T-cell (primary cell): ENCODE results near the gene CPLANE1. TPM values are rescaled to one million over a fixed set of nuclear protein-coding genes. Genes with fewer than 3 reads are reported as not detected.

Source experiments
- ATAC-seq, 4 experiments: fragments of 200-7000 bp in 3 of 4; fragments of 150-1000 bp in 1 of 4; cut with Tn5 transposase; replicated peaks in 1 of 4; 1 replicate in 3 of 4; 2 replicates in 1 of 4; pipeline ENCODE4 v1.10.0; 2021; ENCODE audit warnings: moderate library complexity in 3 of 4, mild to moderate bottlenecking in 2 of 4, moderate number of reproducible peaks in 1 of 4
- CTCF ChIA-PET, 2 donors: fragments of 300-600 bp; sonication (Branson Sonifier 250); formaldehyde crosslinking; loops; one replicate each; lab custom pipeline; 2022; ENCODE audit warnings: antibody characterized with exemption in 2 of 2; lab: Charles Lee
- POLR2A ChIA-PET, 2 donors: fragments of 300-600 bp; sonication (Branson Sonifier 250); formaldehyde crosslinking; loops; one replicate each; lab custom pipeline; 2022; ENCODE audit warnings: antibody characterized with exemption in 2 of 2; lab: Charles Lee
- DNase-seq, 35 experiments: peaks; one replicate each; pipeline versions ENCODE4 v3.0.0 to v3.0.0-alpha.2; 2013 to 2023
- H3K27ac ChIP-seq: one replicate; pipeline ENCODE4 v1.5.1; 2013; ENCODE audit warnings: low read length
- H3K27me3 ChIP-seq, 2 experiments: replicated peaks in 1 of 2; 1 replicate in 1 of 2; 2 replicates in 1 of 2; pipeline versions ENCODE4 v1.6.1 to v1.7.0; 2013; ENCODE audit warnings: low read length in 1 of 2, mixed read lengths in 1 of 2; ENCODE audit not compliant: control insufficient read depth in 2 of 2, insufficient read depth in 2 of 2; ENCODE audit errors: extremely low read depth in 1 of 2
- H3K36me3 ChIP-seq, 2 donors: 1 replicate in 1 of 2; 2 replicates in 1 of 2; pipeline versions ENCODE4 v1.6.1 to v1.7.0; 2013; ENCODE audit warnings: low read length in 1 of 2; ENCODE audit not compliant: control insufficient read depth in 2 of 2, insufficient read depth in 1 of 2; ENCODE audit errors: extremely low read depth in 1 of 2
- H3K4me1 ChIP-seq, 2 experiments: 1 replicate in 1 of 2; 2 replicates in 1 of 2; pipeline versions ENCODE4 v1.6.1 to v1.7.0; 2013; ENCODE audit warnings: low read length in 2 of 2, mixed read lengths in 1 of 2; ENCODE audit not compliant: insufficient read depth in 2 of 2, control insufficient read depth in 1 of 2; ENCODE audit errors: extremely low read depth in 1 of 2
- H3K4me3 ChIP-seq, 2 donors: 1 replicate in 1 of 2; 2 replicates in 1 of 2; pipeline versions ENCODE4 v1.5.1 to v1.7.0; 2013; ENCODE audit warnings: mild to moderate bottlenecking in 2 of 2, low read length in 1 of 2, moderate library complexity in 1 of 2; ENCODE audit not compliant: control insufficient read depth in 1 of 2; ENCODE audit errors: extremely low read depth in 1 of 2
- H3K9me3 ChIP-seq: 2 replicates; pipeline ENCODE4 v1.7.0; 2013
- H3K27ac Mint-ChIP-seq, 2 donors: one replicate each; pipeline ENCODE4 v1.8.0; 2020 to 2021; ENCODE audit warnings: mild to moderate bottlenecking in 2 of 2, mixed read lengths in 2 of 2
- H3K27me3 Mint-ChIP-seq, 2 donors: one replicate each; pipeline ENCODE4 v1.8.0; 2021 to 2022; ENCODE audit warnings: mixed read lengths in 2 of 2
- H3K36me3 Mint-ChIP-seq: one replicate; pipeline ENCODE4 v1.8.0; 2021; ENCODE audit warnings: mixed read lengths
- H3K4me1 Mint-ChIP-seq, 3 donors: one replicate each; pipeline ENCODE4 v1.8.0; 2020 to 2022; ENCODE audit warnings: mixed read lengths in 3 of 3, mild to moderate bottlenecking in 1 of 3
- H3K4me3 Mint-ChIP-seq, 3 donors: one replicate each; pipeline ENCODE4 v1.8.0; 2020 to 2022; ENCODE audit warnings: mild to moderate bottlenecking in 3 of 3, mixed read lengths in 3 of 3, moderate library complexity in 3 of 3
- H3K9me3 Mint-ChIP-seq, 3 donors: one replicate each; pipeline ENCODE4 v1.8.0; 2020 to 2022; ENCODE audit warnings: mixed read lengths in 3 of 3
- WGBS: methylation state at CpG from one replicate; pipeline ENCODE4 v1.1.5; 2013; ENCODE audit warnings: missing lambda C conversion rate; ENCODE audit not compliant: insufficient coverage; 5-methylcytosine and 5-hydroxymethylcytosine counted together
- total RNA-seq, 35 experiments: library from RNA in 6 of 35; stranded (reverse) in 6 of 35; fragments of 120-200 nt in 1 of 35; gene quantifications; one replicate each; pipeline versions ENCODE4 v1.2.1 to v1.2.4 and lab custom pipeline; 2013 to 2026

CPLANE1 gene
- total RNA-seq, 5 donors from 2014 or later (not counting 1 experiment from before 2014, with no cell fraction given): 5.1 to 9.4 (median 7.7) TPM

- Mint-ChIP-seq H3K4me1 (peaks cover 0 to 2% (median 0%) of the 10 kb centered on the region in 3 donors), H3K4me3 (no peak overlapping the region), H3K9me3 (no peaks in the 10 kb centered on the region), H3K27me3 (no peaks in the 10 kb centered on the region), H3K36me3 (peaks cover 52% of the 10 kb centered on the region), H3K27ac (no peak overlapping the region)
- Histone ChIP-seq H3K27me3 (no peaks in the 10 kb centered on the region), H3K4me3 (no peak overlapping the region), H3K27ac (no peak overlapping the region), H3K9me3 (no peaks in the 10 kb centered on the region), H3K36me3 (peaks cover 0 to 11% of the 10 kb centered on the region in 2 donors), H3K4me1 (peaks cover 0 to 5% of the 10 kb centered on the region in 2 experiments)
- DNase-seq (no peak), ATAC-seq (no peak)
- WGBS: no CpG with 5 or more reads among the region's 2 CpGs
- CTCF ChIA-PET: no interaction called here
- POLR2A ChIA-PET: no interaction called here
Measured at GRCh38 chr5:37206736-37207135, 42.4 kb downstream of the CPLANE1 start.

GRCh38 chr5:37198842-37199241 lies 50.3 kb downstream of the CPLANE1 start:
- peak overlapping the region; percentile 95 for H3K27ac Mint-ChIP-seq
- peak overlapping the region in 2 of 3 donors; percentile 21 to 83 for H3K4me3 Mint-ChIP-seq
- peaks cover 16% of the 10 kb centered on the region for H3K36me3 Mint-ChIP-seq
- 100% methylated on average over 1 of the region's 2 CpGs for WGBS
- no peaks in the 10 kb centered on the region for H3K27me3 ChIP-seq
- ChIA-PET CTCF (interaction anchor here in 1 of 2 donors (1.1 to 1.2 kb wide), 2 partner anchors 12 to 172 kb away, joined by 3 read pairs; partner anchors contain the start of gene NUP155), POLR2A (no interaction called here)
- no peaks in the 10 kb centered on the region for H3K9me3 Mint-ChIP-seq
- H3K9me3 ChIP-seq: no peaks in the 10 kb centered on the region
- no peaks in the 10 kb centered on the region for H3K36me3 ChIP-seq
- DNase-seq (no peak), ATAC-seq (no peak)
- H3K4me1 Mint-ChIP-seq: peaks cover 21 to 27% (median 21%) of the 10 kb centered on the region in 3 donors
- no peaks in the 10 kb centered on the region for H3K27me3 Mint-ChIP-seq
- no peak overlapping the region for H3K4me3 ChIP-seq
- no peak overlapping the region for H3K27ac ChIP-seq
- peaks cover 4 to 7% of the 10 kb centered on the region in 2 experiments for H3K4me1 ChIP-seq

GRCh38 chr5:37198061-37198460 lies 51.1 kb downstream of the CPLANE1 start:
- peaks cover 11% of the 10 kb centered on the region for H3K36me3 Mint-ChIP-seq
- Histone ChIP-seq H3K27ac (peak overlapping the region; percentile 59), H3K36me3 (no peaks in the 10 kb centered on the region), H3K9me3 (no peaks in the 10 kb centered on the region), H3K4me3 (peak overlapping the region; percentile 38 to 47), H3K4me1 (peaks cover 4 to 7% of the 10 kb centered on the region in 2 experiments), H3K27me3 (no peaks in the 10 kb centered on the region)
- ATAC-seq: peak in 3 of 4 experiments; percentile 38 to 66 (median 60)
- H3K27ac Mint-ChIP-seq: peak overlapping the region; percentile 95
- no peaks in the 10 kb centered on the region for H3K27me3 Mint-ChIP-seq
- peak in 1 of 35 experiments; percentile 19 for DNase-seq
- H3K4me1 Mint-ChIP-seq: peaks cover 21 to 27% (median 21%) of the 10 kb centered on the region in 3 donors
- WGBS: no CpG with 5 or more reads among the region's 3 CpGs
- no peaks in the 10 kb centered on the region for H3K9me3 Mint-ChIP-seq
- ChIA-PET CTCF (no interaction called here), POLR2A (no interaction called here)
- H3K4me3 Mint-ChIP-seq: peak overlapping the region; percentile 71 to 84 (median 83)

- 67% methylated on average over 1 of the region's 3 CpGs for WGBS
- H3K4me3 ChIP-seq: peak overlapping the region; percentile 38 to 47
- no peaks in the 10 kb centered on the region for H3K9me3 ChIP-seq
- Mint-ChIP-seq H3K4me3 (peak overlapping the region; percentile 71 to 84 (median 83)), H3K4me1 (peaks cover 21 to 27% (median 21%) of the 10 kb centered on the region in 3 donors), H3K9me3 (no peaks in the 10 kb centered on the region), H3K27ac (peak overlapping the region; percentile 95), H3K27me3 (no peaks in the 10 kb centered on the region), H3K36me3 (peaks cover 13% of the 10 kb centered on the region)
- DNase-seq (peak in 13 of 35 experiments; percentile 4 to 47 (median 13)), ATAC-seq (peak; percentile 64 to 79 (median 77))
- CTCF ChIA-PET: no interaction called here
- H3K36me3 ChIP-seq: no peaks in the 10 kb centered on the region
- POLR2A ChIA-PET: interaction anchor here in 1 of 2 donors (0.6 to 0.7 kb wide), 2 partner anchors 78 to 283 kb away, joined by 3 read pairs; no protein-coding TSS in a partner anchor
- no peaks in the 10 kb centered on the region for H3K27me3 ChIP-seq
- H3K27ac ChIP-seq: peak overlapping the region; percentile 59
- peaks cover 4 to 7% of the 10 kb centered on the region in 2 experiments for H3K4me1 ChIP-seq
Measured at GRCh38 chr5:37197340-37198050, 51.7 kb downstream of the CPLANE1 start.

GRCh38 chr5:37190592-37190991 lies 58.6 kb downstream of the CPLANE1 start:
- Mint-ChIP-seq H3K27me3 (no peaks in the 10 kb centered on the region), H3K4me1 (no peaks in the 10 kb centered on the region), H3K36me3 (peaks cover 17% of the 10 kb centered on the region), H3K9me3 (no peaks in the 10 kb centered on the region), H3K27ac (no peak overlapping the region), H3K4me3 (no peak overlapping the region)
- Histone ChIP-seq H3K27ac (no peak overlapping the region), H3K4me3 (no peak overlapping the region), H3K36me3 (no peaks in the 10 kb centered on the region), H3K9me3 (no peaks in the 10 kb centered on the region), H3K27me3 (no peaks in the 10 kb centered on the region), H3K4me1 (no peaks in the 10 kb centered on the region)
- ATAC-seq (no peak), DNase-seq (no peak)
- ChIA-PET CTCF (no interaction called here), POLR2A (no interaction called here)
- no CpG with 5 or more reads among the region's 2 CpGs for WGBS

- H3K4me3 ChIP-seq: no peak overlapping the region
- H3K27ac ChIP-seq: no peak overlapping the region
- Mint-ChIP-seq H3K4me3 (no peak overlapping the region), H3K36me3 (peaks cover 21% of the 10 kb centered on the region), H3K4me1 (no peaks in the 10 kb centered on the region), H3K9me3 (no peaks in the 10 kb centered on the region), H3K27me3 (no peaks in the 10 kb centered on the region), H3K27ac (no peak overlapping the region)
- POLR2A ChIA-PET: no interaction called here
- CTCF ChIA-PET: no interaction called here
- no peak for DNase-seq
- WGBS: no CpG with 5 or more reads among the region's 4 CpGs
- no peaks in the 10 kb centered on the region for H3K4me1 ChIP-seq
- no peaks in the 10 kb centered on the region for H3K27me3 ChIP-seq
- no peak for ATAC-seq
- peaks cover 0 to 7% of the 10 kb centered on the region in 2 donors for H3K36me3 ChIP-seq
- no peaks in the 10 kb centered on the region for H3K9me3 ChIP-seq
Measured at GRCh38 chr5:37189355-37189754, 59.8 kb downstream of the CPLANE1 start.
